Heart left ventricle (tissue), 13 donors: ENCODE results near the gene ABTB2.

Experiments
- CTCF ChIP-seq, 12 donors: fragments of 200-600 bp; sonication (generic) in 4 of 12; IDR thresholded peaks; one replicate each; pipeline versions ENCODE4 v1.5.0 to v1.8.0; 2018 to 2022; ENCODE audit warnings: antibody characterized with exemption in 12 of 12, mild to moderate bottlenecking in 5 of 12
- POLR2A ChIP-seq, 2 donors: fragments of 450-650 bp; IDR thresholded peaks; one replicate each; pipeline ENCODE4 v1.6.1; 2017; ENCODE audit warnings: antibody characterized with exemption in 2 of 2, mild to moderate bottlenecking in 2 of 2, moderate library complexity in 2 of 2
- donor health status: ischemic (EF 13 %, LVEDD 7.1; RV severe dilation, severe dysfunction).
- donor health status: DM: no; HTN: yes; CAD: no.
- donor health status: DM: no; HTN: no; CAD: no.
- donor health status: ischemic (EF 25% LVEDD 6.9; RV normal size, moderate dysfunction).
- donor health status: ischemic (EF 25% LVEDD 5.7; RV mildly dilated, moderate dysfunction).
- donor health status: ischemic (EF 35%, LVEDD 5.7; RV mildly dilated, moderate dysfunction).
- donor health status: nonischemic (EF 11% LVEDD 7.7; RV severe dilation, severe dysfunction).
- donor health status: DM: yes; HTN: yes; CAD: no.
- donor health status: PGD.
- donor health status: ischemic (EF 29% LVEDD 5.4; RV normal size, mild dysfunction).
- donor health status: nonischemic (EF 23%, LVEDD 6.1; RV moderate dilation, normal function).

GRCh38 chr11:34379079-34379478, 21.3 kb upstream of the ABTB2 start:
- TF ChIP-seq CTCF (IDR thresholded peaks at IDR 0.05) (no peak), POLR2A (IDR thresholded peaks at IDR 0.05) (no peak)
